NCI-H748 treated with DMSO at 0.1 percent for 48 hours (cell line): ENCODE measurements around the gene ZNF385A.

Experiments
- DNase-seq: peaks from one replicate; lab custom pipeline; 2025; lab: John Stamatoyannopoulos, UW

The ZNF385A gene

GRCh38 chr12:54392485-54393206 lies 8.1 kb upstream of the ZNF385A start:
- DNase-seq, result no peak

GRCh38 chr12:54390668-54391551 lies 6.4 kb upstream of the ZNF385A start:
- peak; percentile 24 for DNase-seq

- no peak for DNase-seq
Measured at GRCh38 chr12:54390176-54390667, 5.7 kb upstream of the ZNF385A start.

GRCh38 chr12:54389607-54390175 lies 5.2 kb upstream of the ZNF385A start:
- DNase-seq, result no peak

GRCh38 chr12:54389134-54389508 lies 4.6 kb upstream of the ZNF385A start:
- DNase-seq, result no peak

- no peak for DNase-seq
Measured at GRCh38 chr12:54388237-54389133, 4.0 kb upstream of the ZNF385A start.

GRCh38 chr12:54387114-54387467 lies 2.6 kb upstream of the ZNF385A start:
- DNase-seq, result no peak

- DNase-seq, result no peak
Measured at GRCh38 chr12:54386403-54387113, 2.0 kb upstream of the ZNF385A start.

- no peak for DNase-seq
Measured at GRCh38 chr12:54385251-54385914, 850 bp upstream of the ZNF385A start.

GRCh38 chr12:54383041-54383609 lies 1.4 kb downstream of the ZNF385A start:
- DNase-seq, result no peak

- no peak for DNase-seq
Measured at GRCh38 chr12:54381136-54381535, 3.4 kb downstream of the ZNF385A start.

GRCh38 chr12:54379398-54380201 lies 4.9 kb downstream of the ZNF385A start:
- DNase-seq, result peak; percentile 85

- DNase-seq, result peak; percentile 52
Measured at GRCh38 chr12:54378796-54379397, 5.6 kb downstream of the ZNF385A start.

- no peak for DNase-seq
Measured at GRCh38 chr12:54377797-54378515, 6.6 kb downstream of the ZNF385A start.

GRCh38 chr12:54377007-54377406 lies 7.5 kb downstream of the ZNF385A start:
- DNase-seq, result no peak

- no peak for DNase-seq
Measured at GRCh38 chr12:54376596-54376995, 7.9 kb downstream of the ZNF385A start.

GRCh38 chr12:54375259-54375579 lies 9.3 kb downstream of the ZNF385A start:
- no peak for DNase-seq

GRCh38 chr12:54374562-54375258 lies 9.8 kb downstream of the ZNF385A start:
- peak; percentile 24 for DNase-seq
